Transverse colon (tissue), 4 donors: ENCODE measurements around the gene GALNT5. TPM values are rescaled to one million over a fixed set of nuclear protein-coding genes. Genes with fewer than 3 reads are reported as not detected.

Source experiments
- DNase-seq: peaks from one replicate; pipeline ENCODE4 v3.0.0-alpha.2; 2019
- H3K27ac ChIP-seq, 4 donors: fragments of 200-600 bp; sonication (generic); 2 replicates each; pipeline ENCODE4 v1.5.1; 2016 to 2018; ENCODE audit warnings: inconsistent platforms in 4 of 4
- H3K27me3 ChIP-seq: fragments of 200-600 bp; sonication (generic); 2 replicates; pipeline ENCODE4 v1.5.1; 2017; ENCODE audit warnings: inconsistent platforms
- H3K36me3 ChIP-seq, 4 donors: fragments of 200-600 bp; sonication (generic); 2 replicates each; pipeline ENCODE4 v1.5.1; 2017 to 2019; ENCODE audit warnings: inconsistent platforms in 4 of 4
- H3K4me1 ChIP-seq, 4 donors: fragments of 200-600 bp; sonication (generic); 2 replicates each; pipeline ENCODE4 v1.5.1; 2017 to 2020; ENCODE audit warnings: inconsistent platforms in 4 of 4
- H3K4me3 ChIP-seq, 4 donors: fragments of 200-600 bp; sonication (generic); 1 replicate in 1 of 4; 2 replicates in 3 of 4; pipeline versions ENCODE4 v1.5.1 to v1.6.1; 2017 to 2019; ENCODE audit warnings: inconsistent platforms in 4 of 4
- H3K9me3 ChIP-seq, 2 donors: fragments of 200-600 bp; sonication (generic); 2 replicates each; pipeline ENCODE4 v1.5.1; 2017 to 2019; ENCODE audit warnings: inconsistent platforms in 2 of 2
- CTCF ChIP-seq, 5 experiments: fragments of 200-600 bp in 3 of 5; fragments of 450-650 bp in 2 of 5; sonication (generic) in 3 of 5; IDR thresholded peaks; 1 replicate in 2 of 5; 2 replicates in 3 of 5; pipeline ENCODE4 v1.5.1; 2016 to 2017; ENCODE audit warnings: antibody characterized with exemption in 5 of 5, inconsistent platforms in 3 of 5, mild to moderate bottlenecking in 2 of 5, moderate library complexity in 1 of 5
- EP300 ChIP-seq: sonication (generic); formaldehyde crosslinking; IDR thresholded peaks from one replicate; pipeline ENCODE4 v1.6.1; 2017; ENCODE audit warnings: antibody characterized with exemption, low read depth
- POLR2A ChIP-seq: fragments of 450-650 bp; IDR thresholded peaks from one replicate; pipeline ENCODE4 v1.6.1; 2016; ENCODE audit warnings: antibody characterized with exemption, mild to moderate bottlenecking, moderate library complexity
- POLR2AphosphoS5 ChIP-seq, 3 donors: sonication (generic); formaldehyde crosslinking; IDR thresholded peaks; one replicate each; pipeline ENCODE4 v1.6.1; 2016; ENCODE audit warnings: antibody characterized with exemption in 3 of 3
- WGBS, 2 donors: methylation state at CpG; one replicate each; pipeline ENCODE4 v1.1.5; 2018; ENCODE audit warnings: low coverage in 1 of 2; 5-methylcytosine and 5-hydroxymethylcytosine counted together
- in situ Hi-C, 4 donors: fragments of 200-750 bp; cut with MboI; loops; one replicate each; pipeline versions ENCODE4 v1.15.0 to v1.15.1; 2017; ENCODE audit warnings: low sequenced_read_pairs in 3 of 4, low pct_ligation_motif_present in 1 of 4, low pct_unique_long_range_greater_than_20kb in 1 of 4
- intact Hi-C: fragments of 100-400 bp; cut with DNase I; formaldehyde crosslinking; loops from one replicate; pipeline ENCODE4 v1.15.1; 2023; ENCODE audit warnings: low total_unique reads
- total RNA-seq, 4 donors: library from RNA; depleted of rRNA; stranded (reverse); fragments of >200 nt; gene quantifications; one replicate each; pipeline ENCODE4 v1.1.0, GENCODE V29; 2016

The GALNT5 gene
- total RNA-seq, 4 donors from 2014 or later, result 7.5 to 34.0 (median 14.0) TPM

DNA sequence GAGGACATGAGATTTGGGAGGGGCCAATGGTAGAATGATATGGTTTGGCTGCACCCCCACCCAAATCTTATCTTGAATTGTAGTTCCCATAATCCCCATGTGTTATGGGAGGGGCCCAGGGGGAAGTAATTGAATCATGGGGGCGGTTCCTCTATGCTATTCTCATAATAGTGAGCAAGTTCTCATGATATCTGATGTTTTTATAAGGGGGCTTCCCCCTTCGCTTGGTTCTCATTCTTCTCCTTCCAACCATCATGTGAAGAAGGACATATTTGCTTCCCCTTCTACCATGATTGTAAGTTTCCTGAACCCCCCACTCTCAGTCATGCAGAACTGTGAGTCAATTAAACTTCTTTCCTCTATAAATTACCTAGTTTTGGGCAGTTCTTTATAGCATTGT, 105.1 kb downstream of the GALNT5 start:
- H3K9me3 ChIP-seq, result peaks cover 2 to 4% of the 10 kb centered on the region in 2 donors
- H3K36me3 ChIP-seq, result no peaks in the 10 kb centered on the region
- intact Hi-C loops (no loop called here), in situ Hi-C loops (no loop called here)
- no peak for DNase-seq
- H3K4me1 ChIP-seq, result peaks cover 0 to 7% (median 0%) of the 10 kb centered on the region in 4 donors
- TF ChIP-seq CTCF (IDR thresholded peaks at IDR 0.05), result no peak
- TF ChIP-seq POLR2A, result no peak
- TF ChIP-seq EP300, result no peak
- no peak for TF ChIP-seq POLR2AphosphoS5 (IDR thresholded peaks at IDR 0.05)
- 91% methylated on average over 2 of the region's 2 CpGs; no CpG with 5 or more reads in 1 of the 2 donors for WGBS, 2 donors
- H3K27me3 ChIP-seq, result no peaks in the 10 kb centered on the region
- no peak overlapping the region for H3K4me3 ChIP-seq
- H3K27ac ChIP-seq, result no peak overlapping the region

- Histone ChIP-seq H3K36me3 (no peaks in the 10 kb centered on the region), H3K4me3 (no peak overlapping the region), H3K4me1 (peaks cover 0 to 7% (median 0%) of the 10 kb centered on the region in 4 donors), H3K27me3 (no peaks in the 10 kb centered on the region), H3K9me3 (peaks cover 2 to 4% of the 10 kb centered on the region in 2 donors), H3K27ac (no peak overlapping the region)
- TF ChIP-seq EP300, result no peak
- TF ChIP-seq POLR2A, result no peak
- no peak for TF ChIP-seq CTCF (IDR thresholded peaks at IDR 0.05)
- TF ChIP-seq POLR2AphosphoS5 (IDR thresholded peaks at IDR 0.05), result no peak
- no peak for DNase-seq
- intact Hi-C loops (no loop called here), in situ Hi-C loops (no loop called here)
- 58 to 72% methylated on average over 2 of the region's 2 CpGs for WGBS, 2 donors
Observed at GRCh38 chr2:157363612-157364101, 106.2 kb downstream of the GALNT5 start.

Other genes with a start within 250 kb of the GALNT5 start
- under 1 TPM in 2 of 4 donors, not detected in 2; 0.14 to 0.64 TPM for gene ERMN, start 68.1 kb downstream of the GALNT5 start, total RNA-seq
- gene CYTIP, start 186.4 kb downstream of the GALNT5 start, total RNA-seq, result 10 to 100 TPM in 1 of 4 donors, 1 to 10 TPM in 3; 4.6 to 25.1 (median 5.8) TPM